Neural progenitor cell (in vitro differentiated cells): ENCODE data around the gene KNL1.

Source experiments
- EZH2phosphoT487 ChIP-seq: fragments of 200-600 bp; sonication (generic); IDR thresholded peaks from 2 replicates; pipeline ENCODE4 v1.6.1; 2017; ENCODE audit warnings: antibody characterized with exemption
- TF ChIP-seq, protein P1 (sequence below): fragments of 200-600 bp; sonication (generic); IDR thresholded peaks from 2 replicates; pipeline ENCODE4 v1.5.1; 2017; ENCODE audit warnings: antibody characterized with exemption, mild to moderate bottlenecking

- no peak for TF ChIP-seq EZH2phosphoT487
- TF ChIP-seq, protein P1, sequence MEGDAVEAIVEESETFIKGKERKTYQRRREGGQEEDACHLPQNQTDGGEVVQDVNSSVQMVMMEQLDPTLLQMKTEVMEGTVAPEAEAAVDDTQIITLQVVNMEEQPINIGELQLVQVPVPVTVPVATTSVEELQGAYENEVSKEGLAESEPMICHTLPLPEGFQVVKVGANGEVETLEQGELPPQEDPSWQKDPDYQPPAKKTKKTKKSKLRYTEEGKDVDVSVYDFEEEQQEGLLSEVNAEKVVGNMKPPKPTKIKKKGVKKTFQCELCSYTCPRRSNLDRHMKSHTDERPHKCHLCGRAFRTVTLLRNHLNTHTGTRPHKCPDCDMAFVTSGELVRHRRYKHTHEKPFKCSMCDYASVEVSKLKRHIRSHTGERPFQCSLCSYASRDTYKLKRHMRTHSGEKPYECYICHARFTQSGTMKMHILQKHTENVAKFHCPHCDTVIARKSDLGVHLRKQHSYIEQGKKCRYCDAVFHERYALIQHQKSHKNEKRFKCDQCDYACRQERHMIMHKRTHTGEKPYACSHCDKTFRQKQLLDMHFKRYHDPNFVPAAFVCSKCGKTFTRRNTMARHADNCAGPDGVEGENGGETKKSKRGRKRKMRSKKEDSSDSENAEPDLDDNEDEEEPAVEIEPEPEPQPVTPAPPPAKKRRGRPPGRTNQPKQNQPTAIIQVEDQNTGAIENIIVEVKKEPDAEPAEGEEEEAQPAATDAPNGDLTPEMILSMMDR, result no peak
These were observed 4.6 kb downstream of the KNL1 start for GRCh38 chr15:40598672-40599071.
